ENCODE measurements around the gene VAV3. TPM values are rescaled to one million over a fixed set of nuclear protein-coding genes. Genes with fewer than 3 reads are reported as not detected.
"Not testable (repeated sequence)": the region's sequence is repeated elsewhere in the genome, so short reads cannot be mapped to it uniquely, and the experiment has no call there.

The VAV3 gene
- total RNA-seq, 1 experiment from 2014 or later = 38.2 TPM

DNA sequence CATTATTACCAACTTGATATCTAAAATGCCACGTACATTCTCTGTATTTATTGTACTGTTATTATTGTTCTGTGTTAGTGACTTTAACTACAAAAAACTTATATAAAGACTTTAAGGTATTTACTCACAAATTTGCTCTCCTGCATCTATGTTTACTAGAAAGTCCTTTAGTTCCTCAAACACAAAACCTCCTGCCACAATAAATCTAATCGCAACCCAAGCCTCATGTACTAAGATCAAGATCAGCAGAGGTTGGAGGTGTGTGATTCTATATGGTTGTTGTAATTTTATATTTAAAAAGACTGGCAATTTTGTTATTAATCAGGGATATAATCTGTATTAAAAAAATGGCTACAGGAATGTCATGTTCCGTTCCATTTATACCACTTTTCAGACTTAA is 68.6 kb downstream of the VAV3 start:
- H3K27me3 Mint-ChIP-seq (ENCODE audit: unreplicated experiment) = no peaks in the 10 kb centered on the region
- TF ChIP-seq CTCF (IDR thresholded peaks at IDR 0.05; ENCODE audit: unreplicated experiment) = no peak
- CTCF ChIA-PET = no interaction called here
- no peaks in the 10 kb centered on the region for H3K36me3 Mint-ChIP-seq (ENCODE audit: insufficient read depth, unreplicated experiment)
- no TSS peak for BruUV-seq (replicated peaks)
- no peaks in the 10 kb centered on the region for H3K9me3 Mint-ChIP-seq (ENCODE audit: low read depth, unreplicated experiment)
- intact Hi-C loops (cut with micrococcal nuclease; ENCODE audit: unreplicated experiment) = no loop called here
- no peaks in the 10 kb centered on the region for H3K4me1 Mint-ChIP-seq (ENCODE audit: low read depth, unreplicated experiment)
- H3K4me3 Mint-ChIP-seq (ENCODE audit: low read depth, unreplicated experiment) = no peak overlapping the region
- no peak for DNase-seq
- no peak overlapping the region for H3K27ac Mint-ChIP-seq (ENCODE audit: unreplicated experiment)

DNA sequence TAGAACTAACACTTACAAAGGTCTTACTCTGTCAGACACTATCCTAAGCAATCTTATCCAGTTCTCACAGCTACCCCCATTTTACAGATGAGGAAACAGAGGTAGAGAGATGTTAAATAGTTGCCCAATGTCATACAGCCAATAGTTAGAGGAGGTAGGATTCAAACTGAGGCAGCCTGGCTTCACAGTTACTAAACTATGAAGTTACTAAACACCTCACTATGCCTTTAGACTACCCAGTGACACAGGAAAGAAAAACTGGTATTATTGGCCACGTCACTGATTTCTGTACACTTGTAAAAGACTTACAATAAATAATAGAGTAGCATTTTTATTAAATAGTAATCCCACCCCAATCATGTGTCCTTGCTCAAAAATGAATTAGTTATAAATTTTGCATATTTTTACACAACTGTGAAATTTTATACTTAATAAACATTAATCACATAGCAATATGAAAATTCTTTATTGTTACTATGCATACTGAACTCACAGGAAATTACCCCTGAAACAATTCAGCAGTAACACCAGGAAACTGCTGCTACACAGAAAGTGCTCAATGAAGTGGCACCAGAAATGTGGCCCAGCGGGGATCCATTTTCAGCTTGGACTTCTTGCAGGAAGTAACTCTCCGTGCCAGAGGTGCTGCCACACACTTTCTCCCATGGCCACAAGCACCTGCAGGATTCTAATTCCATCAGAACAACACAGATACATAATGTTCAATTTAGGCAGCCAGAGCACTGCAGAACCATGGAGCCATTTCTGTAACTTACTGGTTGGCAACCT is 69.4 kb downstream of the VAV3 start:
- Mint-ChIP-seq H3K36me3 (ENCODE audit: insufficient read depth, unreplicated experiment) (no peaks in the 10 kb centered on the region), H3K4me1 (ENCODE audit: low read depth, unreplicated experiment) (no peaks in the 10 kb centered on the region), H3K27ac (ENCODE audit: unreplicated experiment) (no peak overlapping the region), H3K4me3 (ENCODE audit: low read depth, unreplicated experiment) (no peak overlapping the region), H3K27me3 (ENCODE audit: unreplicated experiment) (no peaks in the 10 kb centered on the region), H3K9me3 (ENCODE audit: low read depth, unreplicated experiment) (no peaks in the 10 kb centered on the region)
- no peak for DNase-seq
- CTCF ChIA-PET = interaction anchor here (0.6 kb wide), 1 partner anchor 23 kb away, joined by 4 read pairs; no protein-coding TSS in a partner anchor
- intact Hi-C loops (cut with micrococcal nuclease; ENCODE audit: unreplicated experiment) = no loop called here
- BruUV-seq (replicated peaks) = no TSS peak
- no peak for TF ChIP-seq CTCF (IDR thresholded peaks at IDR 0.05; ENCODE audit: unreplicated experiment)

GRCh38 chr1:107894605-107895004 is 70.4 kb downstream of the VAV3 start:
- no peaks in the 10 kb centered on the region for H3K9me3 Mint-ChIP-seq (ENCODE audit: low read depth, unreplicated experiment)
- no peaks in the 10 kb centered on the region for H3K36me3 Mint-ChIP-seq (ENCODE audit: insufficient read depth, unreplicated experiment)
- intact Hi-C loops (cut with micrococcal nuclease; ENCODE audit: unreplicated experiment) = no loop called here
- H3K27ac Mint-ChIP-seq (ENCODE audit: unreplicated experiment) = no peak overlapping the region
- CTCF ChIA-PET = no interaction called here
- no peak overlapping the region for H3K4me3 Mint-ChIP-seq (ENCODE audit: low read depth, unreplicated experiment)
- no peak for DNase-seq
- no peaks in the 10 kb centered on the region for H3K4me1 Mint-ChIP-seq (ENCODE audit: low read depth, unreplicated experiment)
- no peaks in the 10 kb centered on the region for H3K27me3 Mint-ChIP-seq (ENCODE audit: unreplicated experiment)
- no peak for TF ChIP-seq CTCF (IDR thresholded peaks at IDR 0.05; ENCODE audit: unreplicated experiment)
- no TSS peak for BruUV-seq (replicated peaks)

DNA sequence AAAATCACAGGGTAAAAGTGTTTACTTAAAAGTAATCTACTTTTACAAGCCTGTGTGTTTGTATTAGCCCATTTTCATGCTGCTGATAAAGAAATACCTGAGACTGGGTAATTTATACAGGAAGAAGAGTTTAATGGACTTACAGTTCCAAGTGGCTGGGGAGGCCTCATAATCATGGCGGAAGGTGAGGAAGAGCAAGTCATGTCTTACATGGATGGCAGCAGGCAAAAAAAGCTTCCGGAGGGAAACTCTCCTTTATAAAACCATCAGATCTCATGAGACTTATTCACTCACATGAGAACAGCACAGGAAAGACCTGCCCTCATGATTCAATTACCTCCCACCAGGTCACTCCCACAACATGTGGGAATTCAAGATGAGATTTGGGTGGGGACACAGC is 71.6 kb downstream of the VAV3 start:
- H3K36me3 Mint-ChIP-seq (ENCODE audit: insufficient read depth, unreplicated experiment); intact Hi-C loops (cut with micrococcal nuclease; ENCODE audit: unreplicated experiment); H3K4me1 Mint-ChIP-seq (ENCODE audit: low read depth, unreplicated experiment); H3K9me3 Mint-ChIP-seq (ENCODE audit: low read depth, unreplicated experiment); H3K27me3 Mint-ChIP-seq (ENCODE audit: unreplicated experiment); CTCF ChIA-PET; BruUV-seq (replicated peaks); DNase-seq; H3K4me3 Mint-ChIP-seq (ENCODE audit: low read depth, unreplicated experiment); H3K27ac Mint-ChIP-seq (ENCODE audit: unreplicated experiment): not testable (repeated sequence)

DNA sequence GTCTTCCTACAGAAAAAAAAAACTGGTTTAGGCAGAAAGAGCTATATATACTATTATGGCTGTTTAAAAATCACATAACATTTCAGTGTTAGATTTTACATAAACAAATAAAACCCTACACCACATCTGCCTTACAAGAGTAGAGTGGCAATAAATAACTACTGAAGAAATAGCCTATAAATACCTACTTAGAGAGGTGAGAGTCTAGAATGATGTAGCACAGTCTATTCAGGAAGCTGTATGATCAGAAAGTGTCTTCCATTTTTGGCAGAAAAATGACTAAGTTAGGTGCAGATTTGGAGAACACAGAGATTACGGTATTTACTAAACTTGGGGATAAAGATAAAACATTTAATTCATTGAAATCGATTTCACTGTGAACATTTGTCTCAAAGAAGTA is 75.5 kb downstream of the VAV3 start:
- CTCF ChIA-PET = no interaction called here
- BruUV-seq (replicated peaks) = no TSS peak
- Mint-ChIP-seq H3K27ac (ENCODE audit: unreplicated experiment) (no peak overlapping the region), H3K4me1 (ENCODE audit: low read depth, unreplicated experiment) (no peaks in the 10 kb centered on the region), H3K4me3 (ENCODE audit: low read depth, unreplicated experiment) (no peak overlapping the region), H3K36me3 (ENCODE audit: insufficient read depth, unreplicated experiment) (no peaks in the 10 kb centered on the region), H3K9me3 (ENCODE audit: low read depth, unreplicated experiment) (no peaks in the 10 kb centered on the region), H3K27me3 (ENCODE audit: unreplicated experiment) (peaks cover 9% of the 10 kb centered on the region)
- TF ChIP-seq CTCF (IDR thresholded peaks at IDR 0.05; ENCODE audit: unreplicated experiment) = no peak
- no peak for DNase-seq
- intact Hi-C loops (cut with micrococcal nuclease; ENCODE audit: unreplicated experiment) = no loop called here

Measured in Calu3 (cell line).